Fibroblast of lung (primary cell): Measurements from ENCODE around the gene IL36RN.

ENCODE experiments used
- EZH2 ChIP-seq: IDR thresholded peaks from 2 replicates; pipeline ENCODE4 v1.5.1; 2012; ENCODE audit warnings: low read length, control low read depth, mild to moderate bottlenecking; ENCODE audit errors: missing control alignments
- TF ChIP-seq, protein P1 (sequence below), 2 donors: IDR thresholded peaks in 1 of 2; conservative IDR thresholded peaks in 1 of 2; 1 replicate in 1 of 2; 2 replicates in 1 of 2; pipeline ENCODE4 v1.5.1; 2011 to 2012; ENCODE audit warnings: low read length in 2 of 2, control low read depth in 1 of 2, inconsistent platforms in 1 of 2, low read depth in 1 of 2, mild to moderate bottlenecking in 1 of 2

DNA sequence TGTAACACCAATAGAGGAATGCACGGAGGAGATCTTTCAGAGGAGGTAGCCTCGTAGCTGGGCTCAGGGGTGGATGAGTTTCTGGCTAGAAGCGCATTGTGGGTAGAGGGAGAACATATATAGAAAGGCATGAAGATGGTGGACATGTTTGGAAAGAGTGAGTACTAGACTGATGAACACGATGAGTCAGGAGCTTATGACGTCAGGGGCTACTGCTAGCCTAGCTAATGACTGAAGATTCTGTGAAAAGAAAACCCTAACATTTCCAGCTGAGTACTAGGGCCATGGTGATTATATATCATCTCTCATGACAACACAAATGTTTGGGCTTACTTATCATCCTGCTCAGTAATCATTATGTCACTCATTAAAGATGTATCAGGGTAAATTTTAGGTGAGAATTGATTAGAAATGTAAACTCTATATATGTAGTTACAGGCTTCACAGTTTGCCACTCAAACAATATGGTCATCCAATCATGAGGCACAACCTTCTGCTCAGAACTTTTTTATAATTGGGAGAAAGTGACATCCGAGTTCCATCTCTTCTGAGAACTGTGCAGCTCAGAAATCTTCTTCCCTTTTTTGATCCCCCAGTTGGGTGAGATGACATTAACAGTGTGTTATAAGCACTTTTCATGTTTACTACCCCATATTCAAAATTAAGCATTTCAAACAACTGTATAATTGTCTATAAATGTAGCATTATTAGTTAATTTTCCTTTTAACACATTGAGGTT lies 46.2 kb downstream of the IL36RN start:
- TF ChIP-seq, protein P1, sequence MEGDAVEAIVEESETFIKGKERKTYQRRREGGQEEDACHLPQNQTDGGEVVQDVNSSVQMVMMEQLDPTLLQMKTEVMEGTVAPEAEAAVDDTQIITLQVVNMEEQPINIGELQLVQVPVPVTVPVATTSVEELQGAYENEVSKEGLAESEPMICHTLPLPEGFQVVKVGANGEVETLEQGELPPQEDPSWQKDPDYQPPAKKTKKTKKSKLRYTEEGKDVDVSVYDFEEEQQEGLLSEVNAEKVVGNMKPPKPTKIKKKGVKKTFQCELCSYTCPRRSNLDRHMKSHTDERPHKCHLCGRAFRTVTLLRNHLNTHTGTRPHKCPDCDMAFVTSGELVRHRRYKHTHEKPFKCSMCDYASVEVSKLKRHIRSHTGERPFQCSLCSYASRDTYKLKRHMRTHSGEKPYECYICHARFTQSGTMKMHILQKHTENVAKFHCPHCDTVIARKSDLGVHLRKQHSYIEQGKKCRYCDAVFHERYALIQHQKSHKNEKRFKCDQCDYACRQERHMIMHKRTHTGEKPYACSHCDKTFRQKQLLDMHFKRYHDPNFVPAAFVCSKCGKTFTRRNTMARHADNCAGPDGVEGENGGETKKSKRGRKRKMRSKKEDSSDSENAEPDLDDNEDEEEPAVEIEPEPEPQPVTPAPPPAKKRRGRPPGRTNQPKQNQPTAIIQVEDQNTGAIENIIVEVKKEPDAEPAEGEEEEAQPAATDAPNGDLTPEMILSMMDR (conservative IDR thresholded peaks at IDR 0.05 in 1 of 2, IDR thresholded peaks at IDR 0.05 in 1 of 2; ENCODE audit: low read depth in 1 of 2, low read length in 2 of 2), result no peak
- TF ChIP-seq EZH2, result no peak
